Measurements from ENCODE around the gene FOXF1.

Gene FOXF1

DNA sequence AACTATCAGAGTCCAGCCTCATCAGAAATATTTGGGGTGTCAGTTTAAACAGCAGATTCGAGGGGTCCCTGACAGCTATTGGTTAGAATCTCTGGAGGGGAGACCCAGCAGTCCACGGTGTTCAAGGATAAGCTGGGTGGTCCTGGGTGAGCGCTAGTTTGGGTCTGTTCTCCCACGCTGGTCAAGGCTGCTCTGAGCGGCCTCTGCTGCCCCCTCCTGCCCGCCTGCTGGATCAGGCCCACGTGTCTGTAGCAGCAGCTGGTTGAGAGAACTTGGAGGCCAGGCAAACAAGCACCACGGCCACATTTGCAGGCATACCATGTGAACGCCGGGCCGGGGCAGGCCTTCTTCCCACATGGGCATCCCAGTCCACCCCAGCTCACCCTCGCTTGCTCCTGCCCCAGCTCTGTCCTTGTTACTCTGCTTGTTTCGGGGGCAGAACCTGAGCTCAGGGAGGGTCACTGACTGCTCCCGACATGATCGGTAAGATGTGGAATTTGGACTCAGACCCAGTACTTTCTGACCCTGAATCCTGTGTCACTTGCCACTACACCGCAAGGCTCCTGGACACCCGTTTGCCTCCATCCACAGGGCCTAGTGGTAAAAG, 7.4 kb downstream of the FOXF1 start:
- DNase-seq (ENCODE audit: low spot score) = peak; percentile 85

- DNase-seq (ENCODE audit: low spot score) = no peak
Measured at GRCh38 chr16:86519007-86519648, 8.8 kb downstream of the FOXF1 start.

- DNase-seq (ENCODE audit: low spot score) = peak; percentile 82
Measured at GRCh38 chr16:86519649-86520316, 9.5 kb downstream of the FOXF1 start.

GRCh38 chr16:86520317-86521210, 10.2 kb downstream of the FOXF1 start:
- DNase-seq (ENCODE audit: low spot score) = peak; percentile 69

DNA sequence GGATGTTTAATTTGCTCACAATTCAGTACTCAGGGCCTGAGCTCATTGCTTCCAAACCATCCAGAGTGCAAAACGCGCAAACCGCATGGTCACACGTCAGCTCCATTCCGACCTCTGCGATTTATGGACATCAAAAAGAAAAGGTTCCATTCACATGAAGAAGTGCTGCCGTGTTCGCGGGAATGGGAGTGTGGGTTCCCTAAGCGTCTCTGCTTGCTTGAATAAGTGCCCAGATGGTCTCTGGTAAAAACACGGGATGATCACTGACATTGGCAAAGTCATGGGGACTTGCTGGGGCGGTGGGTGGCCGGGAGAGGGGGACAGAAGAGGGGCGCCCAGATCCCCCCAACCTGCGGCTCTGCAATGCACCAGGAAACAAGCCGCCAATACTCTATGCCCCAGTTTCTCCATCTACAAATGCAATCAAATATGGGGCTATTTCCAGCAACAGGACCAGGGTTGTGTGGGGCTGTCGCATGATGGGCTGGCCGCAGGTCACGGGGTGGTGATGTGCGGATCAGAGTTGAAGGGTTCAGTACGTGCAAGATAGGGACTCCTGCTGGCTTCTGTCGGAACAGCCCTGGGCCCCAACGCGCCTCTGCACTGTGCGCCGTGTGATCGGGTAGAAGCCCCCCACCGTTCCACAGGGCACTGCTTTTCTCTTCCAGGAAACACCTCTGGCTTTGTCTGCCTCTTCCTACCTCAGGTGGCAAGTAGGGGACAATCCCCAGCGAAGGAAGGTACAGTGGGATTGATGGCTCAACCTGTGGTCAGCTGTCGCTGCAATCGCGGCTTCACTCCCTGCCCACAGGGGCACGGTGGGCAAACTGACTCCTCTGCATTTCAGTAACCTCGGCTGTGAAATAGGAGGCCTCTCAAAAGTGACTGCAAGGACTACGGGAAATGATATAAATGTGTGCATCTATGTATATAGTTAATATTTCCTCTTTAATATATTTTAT, 11.2 kb downstream of the FOXF1 start:
- no peak for DNase-seq (ENCODE audit: low spot score)

GRCh38 chr16:86522634-86523033, 12.3 kb downstream of the FOXF1 start:
- no peak for DNase-seq (ENCODE audit: low spot score)

GRCh38 chr16:86523166-86523740, 12.9 kb downstream of the FOXF1 start:
- no peak for DNase-seq (ENCODE audit: low spot score)

- DNase-seq (ENCODE audit: low spot score) = no peak
Measured at GRCh38 chr16:86524029-86524428, 13.7 kb downstream of the FOXF1 start.

- no peak for DNase-seq (ENCODE audit: low spot score)
Measured at GRCh38 chr16:86525696-86526095, 15.4 kb downstream of the FOXF1 start.

GRCh38 chr16:86527366-86527765, 17.0 kb downstream of the FOXF1 start:
- no peak for DNase-seq (ENCODE audit: low spot score)

DNA sequence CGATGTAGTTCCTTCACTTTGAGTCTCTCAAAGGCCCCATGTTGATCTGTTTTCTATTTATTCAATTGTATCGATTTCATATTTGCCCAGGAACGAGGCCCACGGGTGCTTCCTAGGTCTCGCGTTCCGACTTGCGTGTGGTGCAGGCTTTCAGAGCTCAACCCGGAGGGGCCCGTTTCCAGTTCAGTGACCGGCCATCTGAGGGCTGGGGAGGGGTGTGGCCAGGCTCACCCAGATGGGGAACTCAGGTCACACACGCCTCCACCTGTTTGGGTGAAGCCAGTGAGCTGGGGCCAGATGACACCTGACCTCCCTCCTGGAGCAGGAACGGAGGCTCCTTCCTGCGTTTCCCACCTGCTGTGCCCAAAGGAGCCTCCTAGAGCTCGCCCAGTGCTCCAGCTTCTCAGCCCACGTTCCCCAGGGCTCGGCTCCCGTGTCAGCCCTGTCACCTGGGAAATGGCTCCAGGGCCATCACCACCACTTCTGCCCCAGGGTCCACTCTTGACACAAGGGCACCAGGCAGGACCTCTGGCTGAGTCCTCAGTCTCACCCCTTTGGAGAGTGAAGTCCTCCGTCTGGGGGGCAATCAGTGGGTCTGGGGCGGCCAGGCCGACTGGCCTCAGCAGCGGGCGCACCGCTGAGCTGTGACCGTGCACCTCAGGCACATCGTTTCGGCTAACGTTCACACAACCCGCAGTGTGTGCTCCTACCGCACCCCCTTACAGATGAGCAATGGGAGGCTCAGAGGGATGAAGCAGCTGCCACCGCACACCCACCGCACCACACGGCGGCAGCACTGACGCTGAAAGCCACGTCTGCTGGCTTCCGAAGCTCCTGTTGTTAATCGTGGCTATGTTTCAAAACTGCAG, 18.0 kb downstream of the FOXF1 start:
- DNase-seq (ENCODE audit: low spot score) = no peak

- DNase-seq (ENCODE audit: low spot score) = no peak
Measured at GRCh38 chr16:86529160-86529559, 18.8 kb downstream of the FOXF1 start.

- no peak for DNase-seq (ENCODE audit: low spot score)
Measured at GRCh38 chr16:86530251-86531190, 20.2 kb downstream of the FOXF1 start.

- no peak for DNase-seq (ENCODE audit: low spot score)
Measured at GRCh38 chr16:86531191-86531545, 20.8 kb downstream of the FOXF1 start.

- DNase-seq (ENCODE audit: low spot score) = no peak
Measured at GRCh38 chr16:86531641-86532525, 21.6 kb downstream of the FOXF1 start.

DNA sequence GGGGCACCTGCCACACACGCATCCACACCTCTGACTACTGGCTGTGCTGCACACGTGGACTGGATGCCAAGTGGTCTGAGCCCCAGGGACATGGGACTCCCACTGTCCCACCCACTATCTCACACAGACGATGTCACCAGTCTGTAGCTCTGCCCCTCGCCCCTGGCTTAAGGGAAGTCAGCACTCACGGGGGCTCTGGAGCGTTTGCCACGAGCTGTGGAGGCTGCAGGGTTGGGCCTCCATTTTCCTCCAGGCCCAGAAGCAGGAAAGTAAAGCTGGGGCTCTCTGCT, 22.1 kb downstream of the FOXF1 start:
- DNase-seq (ENCODE audit: low spot score) = no peak

DNA sequence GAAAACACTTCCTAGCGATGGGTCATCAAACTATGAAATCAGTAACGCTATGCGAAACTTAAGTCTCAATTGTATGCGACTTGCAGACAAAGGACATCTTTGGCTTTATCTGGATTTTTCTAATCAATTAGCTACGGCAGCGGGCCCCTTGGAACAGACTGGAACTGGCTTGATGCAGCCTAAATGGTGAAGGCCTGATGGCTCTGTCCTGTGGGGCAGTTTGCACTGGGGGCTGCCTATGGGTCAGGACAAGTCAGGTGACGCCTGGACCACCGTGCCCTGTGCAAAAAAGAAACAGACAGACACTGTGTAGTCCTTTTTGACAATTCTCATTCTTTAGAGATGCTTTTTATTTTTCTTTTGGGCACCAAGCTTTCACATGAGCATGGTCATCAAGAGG, 22.7 kb downstream of the FOXF1 start:
- no peak for DNase-seq (ENCODE audit: low spot score)

DNA sequence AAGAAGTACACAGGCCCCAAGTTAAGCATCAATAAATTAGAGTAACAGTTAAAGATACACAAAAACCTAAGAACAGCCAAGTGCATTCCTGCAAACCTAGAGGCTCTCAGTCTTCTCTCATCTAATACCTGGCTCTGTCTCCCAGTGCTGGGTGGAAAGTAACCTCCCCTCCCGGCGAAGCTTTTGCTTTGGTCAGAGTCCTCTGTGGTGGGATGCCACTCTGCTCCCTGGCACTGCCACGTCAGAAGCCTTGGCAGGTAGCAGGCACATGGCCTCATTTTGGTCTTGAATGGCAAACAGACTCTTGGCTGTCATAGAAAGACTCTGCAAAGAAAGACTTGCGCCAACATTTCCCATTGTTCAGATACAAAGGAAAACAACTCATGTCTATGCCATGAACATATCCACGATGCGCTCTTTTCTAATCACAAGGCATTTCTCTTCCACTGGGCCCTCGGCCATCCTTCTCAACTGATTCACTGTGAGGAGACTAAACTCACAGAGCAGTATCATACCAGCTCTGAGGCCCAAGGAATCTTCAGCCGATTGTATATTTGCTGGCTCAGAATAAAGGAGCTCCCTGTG, 23.5 kb downstream of the FOXF1 start:
- DNase-seq (ENCODE audit: low spot score) = no peak

Measured in hepatic stellate cell (primary cell).